Measurements from ENCODE around the gene AGAP2. TPM values are rescaled to one million over a fixed set of nuclear protein-coding genes. Genes with fewer than 3 reads are reported as not detected.
A peak's percentile ranks its signal among the peaks of the same experiment; 100 is the strongest.

Gene AGAP2
- total and polyA plus RNA-seq, 2 of the 13 experiments (the other 11 are each of a cell fraction or from before 2014, with no cell fraction given): 0.38 to 0.45 TPM

DNA sequence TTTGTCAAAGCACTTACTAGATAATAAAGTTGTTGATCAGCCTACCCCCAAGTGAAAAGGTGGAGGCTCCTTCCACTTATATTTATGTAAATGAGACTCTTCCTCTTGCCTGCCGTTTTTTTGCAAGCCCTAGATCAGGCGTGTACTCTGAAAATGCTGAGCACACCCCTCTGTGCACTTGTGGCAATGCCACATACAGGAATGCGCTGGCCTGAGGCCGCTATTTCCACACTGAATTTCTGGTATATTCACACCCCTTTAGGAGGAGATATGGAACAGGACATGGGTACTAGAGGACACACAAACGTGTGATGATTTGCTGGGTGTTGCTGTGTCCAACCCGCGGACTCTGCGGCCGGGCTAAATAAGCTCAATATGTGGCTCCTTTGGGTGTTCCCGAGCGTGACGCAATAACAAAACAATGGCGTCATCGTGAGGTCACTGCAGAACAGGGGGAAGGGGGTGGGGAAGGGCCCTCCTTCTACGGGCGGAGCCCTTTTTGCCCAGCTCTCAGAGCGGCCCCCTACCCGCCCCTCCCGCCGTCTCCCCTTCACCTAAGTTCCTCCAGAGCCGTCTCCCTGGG lies 5.7 kb upstream of the AGAP2 start (continued):
- no peak for TF ChIP-seq EED (CRISPR knock-in tag; IDR thresholded peaks at IDR 0.05)
- no peak for TF ChIP-seq THAP11 (CRISPR knock-in tag; IDR thresholded peaks at IDR 0.05)
- no peak for TF ChIP-seq NFRKB (IDR thresholded peaks at IDR 0.05)
- TF ChIP-seq, protein P1, sequence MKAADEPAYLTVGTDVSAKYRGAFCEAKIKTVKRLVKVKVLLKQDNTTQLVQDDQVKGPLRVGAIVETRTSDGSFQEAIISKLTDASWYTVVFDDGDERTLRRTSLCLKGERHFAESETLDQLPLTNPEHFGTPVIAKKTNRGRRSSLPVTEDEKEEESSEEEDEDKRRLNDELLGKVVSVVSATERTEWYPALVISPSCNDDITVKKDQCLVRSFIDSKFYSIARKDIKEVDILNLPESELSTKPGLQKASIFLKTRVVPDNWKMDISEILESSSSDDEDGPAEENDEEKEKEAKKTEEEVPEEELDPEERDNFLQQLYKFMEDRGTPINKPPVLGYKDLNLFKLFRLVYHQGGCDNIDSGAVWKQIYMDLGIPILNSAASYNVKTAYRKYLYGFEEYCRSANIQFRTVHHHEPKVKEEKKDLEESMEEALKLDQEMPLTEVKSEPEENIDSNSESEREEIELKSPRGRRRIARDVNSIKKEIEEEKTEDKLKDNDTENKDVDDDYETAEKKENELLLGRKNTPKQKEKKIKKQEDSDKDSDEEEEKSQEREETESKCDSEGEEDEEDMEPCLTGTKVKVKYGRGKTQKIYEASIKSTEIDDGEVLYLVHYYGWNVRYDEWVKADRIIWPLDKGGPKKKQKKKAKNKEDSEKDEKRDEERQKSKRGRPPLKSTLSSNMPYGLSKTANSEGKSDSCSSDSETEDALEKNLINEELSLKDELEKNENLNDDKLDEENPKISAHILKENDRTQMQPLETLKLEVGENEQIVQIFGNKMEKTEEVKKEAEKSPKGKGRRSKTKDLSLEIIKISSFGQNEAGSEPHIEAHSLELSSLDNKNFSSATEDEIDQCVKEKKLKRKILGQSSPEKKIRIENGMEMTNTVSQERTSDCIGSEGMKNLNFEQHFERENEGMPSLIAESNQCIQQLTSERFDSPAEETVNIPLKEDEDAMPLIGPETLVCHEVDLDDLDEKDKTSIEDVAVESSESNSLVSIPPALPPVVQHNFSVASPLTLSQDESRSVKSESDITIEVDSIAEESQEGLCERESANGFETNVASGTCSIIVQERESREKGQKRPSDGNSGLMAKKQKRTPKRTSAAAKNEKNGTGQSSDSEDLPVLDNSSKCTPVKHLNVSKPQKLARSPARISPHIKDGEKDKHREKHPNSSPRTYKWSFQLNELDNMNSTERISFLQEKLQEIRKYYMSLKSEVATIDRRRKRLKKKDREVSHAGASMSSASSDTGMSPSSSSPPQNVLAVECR (CRISPR knock-in tag; IDR thresholded peaks at IDR 0.05; ENCODE audit: borderline replicate concordance): no peak
- TF ChIP-seq ZNF501 (CRISPR knock-in tag; IDR thresholded peaks at IDR 0.05): no peak
- TF ChIP-seq ZNF180 (CRISPR knock-in tag; IDR thresholded peaks at IDR 0.05; ENCODE audit: borderline replicate concordance, low read depth): no peak
- no peak for TF ChIP-seq NCOR1 (IDR thresholded peaks at IDR 0.05; ENCODE audit: borderline replicate concordance, low read length)
- no peak for TF ChIP-seq ZC3H4 (CRISPR knock-in tag; IDR thresholded peaks at IDR 0.05; ENCODE audit: borderline replicate concordance)
- TF ChIP-seq, protein P2, sequence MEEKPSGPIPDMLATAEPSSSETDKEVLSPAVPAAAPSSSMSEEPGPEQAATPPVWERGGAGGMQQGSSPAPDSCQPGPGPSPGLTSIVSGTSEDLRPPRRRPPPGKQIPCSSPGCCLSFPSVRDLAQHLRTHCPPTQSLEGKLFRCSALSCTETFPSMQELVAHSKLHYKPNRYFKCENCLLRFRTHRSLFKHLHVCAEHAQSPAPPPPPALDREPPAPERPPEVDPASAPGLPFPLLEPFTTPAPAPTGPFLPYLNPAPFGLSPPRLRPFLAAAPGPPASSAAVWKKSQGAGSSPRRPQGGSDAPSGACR (CRISPR knock-in tag; IDR thresholded peaks at IDR 0.05): no peak
- no peak for TF ChIP-seq RBM22 (optimal IDR thresholded peaks at IDR 0.05; ENCODE audit: low read length)
- TF ChIP-seq ZFX (CRISPR knock-in tag; IDR thresholded peaks at IDR 0.05; ENCODE audit: low read depth): no peak
- no peak for TF ChIP-seq BCL6 (CRISPR knock-in tag; IDR thresholded peaks at IDR 0.05)
- no peak for TF ChIP-seq DR1 (CRISPR knock-in tag; IDR thresholded peaks at IDR 0.05)
- no peak for TF ChIP-seq PAWR (CRISPR knock-in tag; IDR thresholded peaks at IDR 0.05; ENCODE audit: borderline replicate concordance)
- TF ChIP-seq, protein P3, sequence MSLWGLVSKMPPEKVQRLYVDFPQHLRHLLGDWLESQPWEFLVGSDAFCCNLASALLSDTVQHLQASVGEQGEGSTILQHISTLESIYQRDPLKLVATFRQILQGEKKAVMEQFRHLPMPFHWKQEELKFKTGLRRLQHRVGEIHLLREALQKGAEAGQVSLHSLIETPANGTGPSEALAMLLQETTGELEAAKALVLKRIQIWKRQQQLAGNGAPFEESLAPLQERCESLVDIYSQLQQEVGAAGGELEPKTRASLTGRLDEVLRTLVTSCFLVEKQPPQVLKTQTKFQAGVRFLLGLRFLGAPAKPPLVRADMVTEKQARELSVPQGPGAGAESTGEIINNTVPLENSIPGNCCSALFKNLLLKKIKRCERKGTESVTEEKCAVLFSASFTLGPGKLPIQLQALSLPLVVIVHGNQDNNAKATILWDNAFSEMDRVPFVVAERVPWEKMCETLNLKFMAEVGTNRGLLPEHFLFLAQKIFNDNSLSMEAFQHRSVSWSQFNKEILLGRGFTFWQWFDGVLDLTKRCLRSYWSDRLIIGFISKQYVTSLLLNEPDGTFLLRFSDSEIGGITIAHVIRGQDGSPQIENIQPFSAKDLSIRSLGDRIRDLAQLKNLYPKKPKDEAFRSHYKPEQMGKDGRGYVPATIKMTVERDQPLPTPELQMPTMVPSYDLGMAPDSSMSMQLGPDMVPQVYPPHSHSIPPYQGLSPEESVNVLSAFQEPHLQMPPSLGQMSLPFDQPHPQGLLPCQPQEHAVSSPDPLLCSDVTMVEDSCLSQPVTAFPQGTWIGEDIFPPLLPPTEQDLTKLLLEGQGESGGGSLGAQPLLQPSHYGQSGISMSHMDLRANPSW (CRISPR knock-in tag; IDR thresholded peaks at IDR 0.05; ENCODE audit: borderline replicate concordance): no peak
- 0 out of 2 replicates have a peak, but pooled peaks have one; percentile 19 for TF ChIP-seq KAT7 (CRISPR knock-in tag; IDR thresholded peaks at IDR 0.05; ENCODE audit: borderline replicate concordance)
- TF ChIP-seq SALL1 (CRISPR knock-in tag; IDR thresholded peaks at IDR 0.05): no peak
- no peak for TF ChIP-seq ZNF7 (CRISPR knock-in tag; IDR thresholded peaks at IDR 0.05)
- TF ChIP-seq RNF2 (conservative IDR thresholded peaks at IDR 0.05; ENCODE audit: low read depth): no peak
- TF ChIP-seq ZNF3 (CRISPR knock-in tag; IDR thresholded peaks at IDR 0.05): no peak
- TF ChIP-seq ZNF234 (CRISPR knock-in tag; conservative IDR thresholded peaks at IDR 0.05): no peak
- no peak for TF ChIP-seq KLF15 (CRISPR knock-in tag; IDR thresholded peaks at IDR 0.05; ENCODE audit: borderline replicate concordance)
- no peak for TF ChIP-seq CCDC6 (CRISPR knock-in tag; IDR thresholded peaks at IDR 0.05)
- TF ChIP-seq ZNF230 (CRISPR knock-in tag; IDR thresholded peaks at IDR 0.05): no peak
- TF ChIP-seq ARNT2 (CRISPR knock-in tag; IDR thresholded peaks at IDR 0.05; ENCODE audit: low read depth): no peak; the same call in 1 of the 2 replicates
- TF ChIP-seq ZNF451 (CRISPR knock-in tag; IDR thresholded peaks at IDR 0.05): no peak
